H54 (cell line): Measurements from ENCODE around the gene PAH.

ENCODE experiments used
- DNase-seq: peaks from one replicate; pipeline ENCODE4 v3.0.0; 2011; ENCODE audit warnings: low spot score, mixed read lengths; ENCODE audit not compliant: insufficient read length
- FAIRE-seq: peaks from 3 replicates; lab custom pipeline; 2011; peaks lifted over from hg19 to GRCh38; lab: Jason Lieb, UNC
- POLR2A ChIP-seq: IDR thresholded peaks from 2 replicates; pipeline ENCODE4 v1.6.1; 2011; ENCODE audit warnings: low read depth, mild to moderate bottlenecking, low read length

The PAH gene

GRCh38 chr12:102806592-102806991 is 110.5 kb downstream of the PAH start:
- FAIRE-seq (no peak), DNase-seq (no peak)
- TF ChIP-seq POLR2A, result no peak

GRCh38 chr12:102806110-102806509 is 110.9 kb downstream of the PAH start:
- no peak for FAIRE-seq

GRCh38 chr12:102800565-102800964 is 116.5 kb downstream of the PAH start:
- TF ChIP-seq POLR2A, result no peak
- FAIRE-seq, result no peak
- DNase-seq, result no peak

More at GRCh38 chr12:102806110-102806509, 110.9 kb downstream of the PAH start:
- no peak for TF ChIP-seq POLR2A
- DNase-seq, result no peak

GRCh38 chr12:102799229-102799628 is 117.8 kb downstream of the PAH start:
- DNase-seq, result no peak
- FAIRE-seq, result no peak

GRCh38 chr12:102797528-102797927 is 119.5 kb downstream of the PAH start:
- DNase-seq, result no peak
- FAIRE-seq, result no peak
- TF ChIP-seq POLR2A, result no peak

More at GRCh38 chr12:102799229-102799628, 117.8 kb downstream of the PAH start:
- TF ChIP-seq POLR2A, result no peak

GRCh38 chr12:102793921-102794320 is 123.1 kb downstream of the PAH start:
- TF ChIP-seq POLR2A, result no peak
- no peak for FAIRE-seq
- no peak for DNase-seq
